GM23338 (cell line): ENCODE data around the gene RYR3.

ENCODE experiments used
- CREB1 ChIP-seq: fragments of 250-450 bp; sonication (Bioruptor Pico); IDR thresholded peaks from 2 replicates; pipeline ENCODE4 v1.5.0; 2020; ENCODE audit warnings: low read depth, mild to moderate bottlenecking, moderate library complexity
- EZH2 ChIP-seq: fragments of 200-600 bp; sonication (generic); IDR thresholded peaks from one replicate; pipeline ENCODE4 v1.8.0; 2017; ENCODE audit warnings: antibody characterized with exemption, mild to moderate bottlenecking, low read depth; ENCODE audit not compliant: unreplicated experiment
- EZH2phosphoT487 ChIP-seq: fragments of 200-600 bp; sonication (generic); IDR thresholded peaks from one replicate; pipeline ENCODE4 v1.8.1; 2018; ENCODE audit warnings: antibody characterized with exemption; ENCODE audit not compliant: unreplicated experiment
- JUNB ChIP-seq: IDR thresholded peaks from one replicate; pipeline ENCODE4 v1.6.1; 2016; ENCODE audit warnings: antibody characterized with exemption; ENCODE audit not compliant: unreplicated experiment
- NANOG ChIP-seq: IDR thresholded peaks from 2 replicates; pipeline ENCODE4 v1.6.1; 2016; ENCODE audit warnings: antibody characterized with exemption, borderline replicate concordance
- POLR2AphosphoS5 ChIP-seq: IDR thresholded peaks from 2 replicates; pipeline ENCODE4 v1.6.1; 2016; ENCODE audit warnings: antibody characterized with exemption, low read depth
- STAT1 ChIP-seq: IDR thresholded peaks from one replicate; pipeline ENCODE4 v1.6.1; 2016; ENCODE audit warnings: antibody characterized with exemption; ENCODE audit not compliant: unreplicated experiment
- TF ChIP-seq, protein P1 (sequence below), 2 experiments: fragments of 200-600 bp in 1 of 2; sonication (generic) in 1 of 2; conservative IDR thresholded peaks; 2 replicates each; pipeline versions ENCODE4 v1.5.1 to v1.6.1; 2016 to 2017; ENCODE audit warnings: antibody characterized with exemption in 2 of 2, low read depth in 2 of 2, mild to moderate bottlenecking in 2 of 2, moderate library complexity in 1 of 2
- TF ChIP-seq, protein P2 (sequence below): IDR thresholded peaks from one replicate; pipeline ENCODE4 v1.6.1; 2018; ENCODE audit warnings: antibody characterized with exemption; ENCODE audit not compliant: unreplicated experiment
- TF ChIP-seq, protein P3 (sequence below): fragments of 250-450 bp; sonication (Bioruptor Pico); IDR thresholded peaks from 2 replicates; pipeline ENCODE4 v1.5.0; 2020; ENCODE audit warnings: mild to moderate bottlenecking, moderate library complexity
- TF ChIP-seq, protein P4 (sequence below): IDR thresholded peaks from 2 replicates; pipeline ENCODE4 v1.6.1; 2016; ENCODE audit warnings: antibody characterized with exemption

DNA sequence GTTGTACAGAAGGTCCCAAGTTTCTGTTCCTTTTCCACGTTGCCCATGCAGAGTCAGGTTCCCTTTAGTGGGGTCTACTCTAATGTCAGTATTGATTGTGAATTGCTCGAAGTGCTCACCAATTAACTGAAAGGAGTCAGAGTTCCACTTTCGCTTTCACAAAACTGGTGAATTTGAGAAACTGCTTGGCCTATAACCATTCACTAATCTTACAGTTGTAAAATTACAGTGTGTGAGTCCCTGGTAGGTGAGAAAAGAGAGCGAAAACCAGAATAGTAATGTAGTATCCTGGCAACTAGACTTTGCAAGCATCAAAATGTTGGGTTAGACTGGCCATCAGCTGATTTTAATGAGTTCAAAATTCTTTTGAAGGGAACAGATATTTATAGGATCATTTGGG is 420.0 kb downstream of the RYR3 start:
- TF ChIP-seq, protein P1, sequence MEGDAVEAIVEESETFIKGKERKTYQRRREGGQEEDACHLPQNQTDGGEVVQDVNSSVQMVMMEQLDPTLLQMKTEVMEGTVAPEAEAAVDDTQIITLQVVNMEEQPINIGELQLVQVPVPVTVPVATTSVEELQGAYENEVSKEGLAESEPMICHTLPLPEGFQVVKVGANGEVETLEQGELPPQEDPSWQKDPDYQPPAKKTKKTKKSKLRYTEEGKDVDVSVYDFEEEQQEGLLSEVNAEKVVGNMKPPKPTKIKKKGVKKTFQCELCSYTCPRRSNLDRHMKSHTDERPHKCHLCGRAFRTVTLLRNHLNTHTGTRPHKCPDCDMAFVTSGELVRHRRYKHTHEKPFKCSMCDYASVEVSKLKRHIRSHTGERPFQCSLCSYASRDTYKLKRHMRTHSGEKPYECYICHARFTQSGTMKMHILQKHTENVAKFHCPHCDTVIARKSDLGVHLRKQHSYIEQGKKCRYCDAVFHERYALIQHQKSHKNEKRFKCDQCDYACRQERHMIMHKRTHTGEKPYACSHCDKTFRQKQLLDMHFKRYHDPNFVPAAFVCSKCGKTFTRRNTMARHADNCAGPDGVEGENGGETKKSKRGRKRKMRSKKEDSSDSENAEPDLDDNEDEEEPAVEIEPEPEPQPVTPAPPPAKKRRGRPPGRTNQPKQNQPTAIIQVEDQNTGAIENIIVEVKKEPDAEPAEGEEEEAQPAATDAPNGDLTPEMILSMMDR (conservative IDR thresholded peaks at IDR 0.05; ENCODE audit: low read depth in 2 of 2) = no peak
- TF ChIP-seq, protein P2, sequence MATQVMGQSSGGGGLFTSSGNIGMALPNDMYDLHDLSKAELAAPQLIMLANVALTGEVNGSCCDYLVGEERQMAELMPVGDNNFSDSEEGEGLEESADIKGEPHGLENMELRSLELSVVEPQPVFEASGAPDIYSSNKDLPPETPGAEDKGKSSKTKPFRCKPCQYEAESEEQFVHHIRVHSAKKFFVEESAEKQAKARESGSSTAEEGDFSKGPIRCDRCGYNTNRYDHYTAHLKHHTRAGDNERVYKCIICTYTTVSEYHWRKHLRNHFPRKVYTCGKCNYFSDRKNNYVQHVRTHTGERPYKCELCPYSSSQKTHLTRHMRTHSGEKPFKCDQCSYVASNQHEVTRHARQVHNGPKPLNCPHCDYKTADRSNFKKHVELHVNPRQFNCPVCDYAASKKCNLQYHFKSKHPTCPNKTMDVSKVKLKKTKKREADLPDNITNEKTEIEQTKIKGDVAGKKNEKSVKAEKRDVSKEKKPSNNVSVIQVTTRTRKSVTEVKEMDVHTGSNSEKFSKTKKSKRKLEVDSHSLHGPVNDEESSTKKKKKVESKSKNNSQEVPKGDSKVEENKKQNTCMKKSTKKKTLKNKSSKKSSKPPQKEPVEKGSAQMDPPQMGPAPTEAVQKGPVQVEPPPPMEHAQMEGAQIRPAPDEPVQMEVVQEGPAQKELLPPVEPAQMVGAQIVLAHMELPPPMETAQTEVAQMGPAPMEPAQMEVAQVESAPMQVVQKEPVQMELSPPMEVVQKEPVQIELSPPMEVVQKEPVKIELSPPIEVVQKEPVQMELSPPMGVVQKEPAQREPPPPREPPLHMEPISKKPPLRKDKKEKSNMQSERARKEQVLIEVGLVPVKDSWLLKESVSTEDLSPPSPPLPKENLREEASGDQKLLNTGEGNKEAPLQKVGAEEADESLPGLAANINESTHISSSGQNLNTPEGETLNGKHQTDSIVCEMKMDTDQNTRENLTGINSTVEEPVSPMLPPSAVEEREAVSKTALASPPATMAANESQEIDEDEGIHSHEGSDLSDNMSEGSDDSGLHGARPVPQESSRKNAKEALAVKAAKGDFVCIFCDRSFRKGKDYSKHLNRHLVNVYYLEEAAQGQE = no peak
- no peak for TF ChIP-seq EZH2phosphoT487
- no peak for TF ChIP-seq EZH2
- TF ChIP-seq POLR2AphosphoS5 = no peak
- TF ChIP-seq, protein P3, sequence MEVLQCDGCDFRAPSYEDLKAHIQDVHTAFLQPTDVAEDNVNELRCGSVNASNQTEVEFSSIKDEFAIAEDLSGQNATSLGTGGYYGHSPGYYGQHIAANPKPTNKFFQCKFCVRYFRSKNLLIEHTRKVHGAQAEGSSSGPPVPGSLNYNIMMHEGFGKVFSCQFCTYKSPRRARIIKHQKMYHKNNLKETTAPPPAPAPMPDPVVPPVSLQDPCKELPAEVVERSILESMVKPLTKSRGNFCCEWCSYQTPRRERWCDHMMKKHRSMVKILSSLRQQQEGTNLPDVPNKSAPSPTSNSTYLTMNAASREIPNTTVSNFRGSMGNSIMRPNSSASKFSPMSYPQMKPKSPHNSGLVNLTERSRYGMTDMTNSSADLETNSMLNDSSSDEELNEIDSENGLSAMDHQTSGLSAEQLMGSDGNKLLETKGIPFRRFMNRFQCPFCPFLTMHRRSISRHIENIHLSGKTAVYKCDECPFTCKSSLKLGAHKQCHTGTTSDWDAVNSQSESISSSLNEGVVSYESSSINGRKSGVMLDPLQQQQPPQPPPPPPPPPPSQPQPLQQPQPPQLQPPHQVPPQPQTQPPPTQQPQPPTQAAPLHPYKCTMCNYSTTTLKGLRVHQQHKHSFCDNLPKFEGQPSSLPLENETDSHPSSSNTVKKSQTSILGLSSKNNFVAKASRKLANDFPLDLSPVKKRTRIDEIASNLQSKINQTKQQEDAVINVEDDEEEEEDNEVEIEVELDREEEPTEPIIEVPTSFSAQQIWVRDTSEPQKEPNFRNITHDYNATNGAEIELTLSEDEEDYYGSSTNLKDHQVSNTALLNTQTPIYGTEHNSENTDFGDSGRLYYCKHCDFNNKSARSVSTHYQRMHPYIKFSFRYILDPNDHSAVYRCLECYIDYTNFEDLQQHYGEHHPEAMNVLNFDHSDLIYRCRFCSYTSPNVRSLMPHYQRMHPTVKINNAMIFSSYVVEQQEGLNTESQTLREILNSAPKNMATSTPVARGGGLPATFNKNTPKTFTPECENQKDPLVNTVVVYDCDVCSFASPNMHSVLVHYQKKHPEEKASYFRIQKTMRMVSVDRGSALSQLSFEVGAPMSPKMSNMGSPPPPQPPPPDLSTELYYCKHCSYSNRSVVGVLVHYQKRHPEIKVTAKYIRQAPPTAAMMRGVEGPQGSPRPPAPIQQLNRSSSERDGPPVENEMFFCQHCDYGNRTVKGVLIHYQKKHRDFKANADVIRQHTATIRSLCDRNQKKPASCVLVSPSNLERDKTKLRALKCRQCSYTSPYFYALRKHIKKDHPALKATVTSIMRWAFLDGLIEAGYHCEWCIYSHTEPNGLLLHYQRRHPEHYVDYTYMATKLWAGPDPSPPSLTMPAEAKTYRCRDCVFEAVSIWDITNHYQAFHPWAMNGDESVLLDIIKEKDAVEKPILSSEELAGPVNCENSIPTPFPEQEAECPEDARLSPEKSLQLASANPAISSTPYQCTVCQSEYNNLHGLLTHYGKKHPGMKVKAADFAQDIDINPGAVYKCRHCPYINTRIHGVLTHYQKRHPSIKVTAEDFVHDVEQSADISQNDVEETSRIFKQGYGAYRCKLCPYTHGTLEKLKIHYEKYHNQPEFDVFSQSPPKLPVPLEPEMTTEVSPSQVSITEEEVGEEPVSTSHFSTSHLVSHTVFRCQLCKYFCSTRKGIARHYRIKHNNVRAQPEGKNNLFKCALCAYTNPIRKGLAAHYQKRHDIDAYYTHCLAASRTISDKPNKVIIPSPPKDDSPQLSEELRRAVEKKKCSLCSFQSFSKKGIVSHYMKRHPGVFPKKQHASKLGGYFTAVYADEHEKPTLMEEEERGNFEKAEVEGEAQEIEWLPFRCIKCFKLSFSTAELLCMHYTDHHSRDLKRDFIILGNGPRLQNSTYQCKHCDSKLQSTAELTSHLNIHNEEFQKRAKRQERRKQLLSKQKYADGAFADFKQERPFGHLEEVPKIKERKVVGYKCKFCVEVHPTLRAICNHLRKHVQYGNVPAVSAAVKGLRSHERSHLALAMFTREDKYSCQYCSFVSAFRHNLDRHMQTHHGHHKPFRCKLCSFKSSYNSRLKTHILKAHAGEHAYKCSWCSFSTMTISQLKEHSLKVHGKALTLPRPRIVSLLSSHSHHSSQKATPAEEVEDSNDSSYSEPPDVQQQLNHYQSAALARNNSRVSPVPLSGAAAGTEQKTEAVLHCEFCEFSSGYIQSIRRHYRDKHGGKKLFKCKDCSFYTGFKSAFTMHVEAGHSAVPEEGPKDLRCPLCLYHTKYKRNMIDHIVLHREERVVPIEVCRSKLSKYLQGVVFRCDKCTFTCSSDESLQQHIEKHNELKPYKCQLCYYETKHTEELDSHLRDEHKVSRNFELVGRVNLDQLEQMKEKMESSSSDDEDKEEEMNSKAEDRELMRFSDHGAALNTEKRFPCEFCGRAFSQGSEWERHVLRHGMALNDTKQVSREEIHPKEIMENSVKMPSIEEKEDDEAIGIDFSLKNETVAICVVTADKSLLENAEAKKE (CRISPR knock-in tag) = no peak
- TF ChIP-seq CREB1 = no peak
- no peak for TF ChIP-seq STAT1
- no peak for TF ChIP-seq JUNB
- no peak for TF ChIP-seq NANOG
- TF ChIP-seq, protein P4, sequence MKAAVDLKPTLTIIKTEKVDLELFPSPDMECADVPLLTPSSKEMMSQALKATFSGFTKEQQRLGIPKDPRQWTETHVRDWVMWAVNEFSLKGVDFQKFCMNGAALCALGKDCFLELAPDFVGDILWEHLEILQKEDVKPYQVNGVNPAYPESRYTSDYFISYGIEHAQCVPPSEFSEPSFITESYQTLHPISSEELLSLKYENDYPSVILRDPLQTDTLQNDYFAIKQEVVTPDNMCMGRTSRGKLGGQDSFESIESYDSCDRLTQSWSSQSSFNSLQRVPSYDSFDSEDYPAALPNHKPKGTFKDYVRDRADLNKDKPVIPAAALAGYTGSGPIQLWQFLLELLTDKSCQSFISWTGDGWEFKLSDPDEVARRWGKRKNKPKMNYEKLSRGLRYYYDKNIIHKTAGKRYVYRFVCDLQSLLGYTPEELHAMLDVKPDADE = no peak
